Hematopoietic multipotent progenitor cell treated with erythropoietin and hydrocortisone succinate and interleukin-3 and kit ligand, for 4 days (in vitro differentiated cells): ENCODE measurements around the gene HK2.
"Not testable (repeated sequence)": the region's sequence is repeated elsewhere in the genome, so short reads cannot be mapped to it uniquely, and the experiment has no call there.

Source experiments
- DNase-seq: peaks from one replicate; pipeline ENCODE4 v3.0.0-alpha.2; 2015

Gene HK2

DNA sequence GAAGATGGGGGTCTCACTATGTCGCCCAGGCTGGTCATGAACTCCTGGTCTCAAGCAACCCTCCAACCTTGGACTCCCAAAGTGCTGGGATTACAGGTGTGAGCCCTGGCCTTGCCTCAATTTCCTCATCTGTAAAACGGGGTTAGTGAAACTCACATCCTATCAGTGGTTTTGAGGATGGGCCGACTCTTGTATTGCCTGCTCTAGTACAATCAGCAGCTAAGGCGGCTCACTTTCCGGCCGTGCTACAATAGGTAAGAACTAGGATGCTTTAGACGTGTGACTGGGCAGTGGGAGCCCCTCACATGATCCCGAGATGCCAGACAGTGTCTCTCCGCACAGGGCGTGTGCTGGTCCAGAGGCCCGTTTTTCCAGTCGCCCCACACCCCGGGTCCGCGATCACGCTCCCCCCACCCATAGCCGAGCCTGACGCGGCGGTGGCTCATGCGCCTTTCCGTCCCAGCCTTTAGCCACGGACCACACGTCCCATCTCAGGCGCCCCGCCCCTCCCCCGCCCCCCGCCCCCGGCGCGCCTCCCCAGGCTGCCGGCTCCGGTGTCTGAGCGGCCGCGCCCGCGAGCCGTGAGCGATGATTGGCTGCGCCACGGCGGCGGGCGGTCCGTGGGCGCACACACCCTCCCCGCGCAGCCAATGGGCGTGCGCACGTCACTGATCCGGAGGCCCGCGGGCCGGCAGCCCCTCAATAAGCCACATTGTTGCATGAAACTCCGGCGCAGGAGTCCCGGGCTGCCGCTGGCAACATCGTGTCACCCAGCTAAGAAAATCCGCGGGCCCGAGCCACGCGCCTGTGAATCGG, at the start of gene HK2:
Gene HK2 (plus strand): TSS at position 710 of the 816 bp plus-strand sequence. CDS start 454 bp downstream, outside the sequence.
- peak; percentile 97 for DNase-seq

DNA sequence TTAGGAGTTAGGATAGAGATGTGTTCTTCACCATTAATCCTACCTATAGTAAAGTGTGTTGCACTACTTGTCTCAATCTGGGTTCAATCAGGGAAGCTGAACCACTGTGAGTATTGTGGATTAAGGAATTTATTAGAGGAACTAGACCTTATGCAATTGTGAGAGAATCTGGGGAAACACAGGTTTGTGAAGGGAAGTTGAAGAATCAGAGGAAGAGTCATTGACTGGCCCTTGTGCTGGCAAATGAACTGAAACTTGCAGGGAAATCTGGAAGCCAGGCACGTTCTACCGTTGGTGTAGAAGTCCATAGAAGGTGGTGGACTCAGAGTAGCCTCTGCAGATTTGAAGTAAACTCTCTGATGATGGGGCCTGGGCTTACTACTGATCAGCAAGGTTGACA, 44.7 kb upstream of the HK2 start:
- DNase-seq, result no peak

DNA sequence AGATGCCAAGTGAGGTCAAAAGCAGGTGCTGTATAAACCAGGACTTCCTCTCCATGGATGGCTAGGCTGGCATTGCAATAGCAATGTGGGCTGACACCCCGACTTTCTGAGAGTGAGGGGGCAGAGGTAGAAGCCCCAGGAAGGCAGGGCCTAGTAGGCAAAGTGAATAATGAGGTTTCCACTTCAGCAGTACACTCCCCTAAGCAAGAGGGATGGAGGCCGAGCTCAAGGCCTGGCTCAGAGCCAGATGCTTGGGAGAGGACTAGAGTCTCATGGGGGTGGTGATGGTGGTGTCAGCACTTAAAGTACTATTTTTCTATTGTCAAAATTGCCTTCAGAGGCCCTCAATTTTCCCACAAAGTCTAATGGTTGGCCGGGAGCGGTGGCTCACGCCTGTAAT, 41.6 kb upstream of the HK2 start:
- DNase-seq, result no peak

DNA sequence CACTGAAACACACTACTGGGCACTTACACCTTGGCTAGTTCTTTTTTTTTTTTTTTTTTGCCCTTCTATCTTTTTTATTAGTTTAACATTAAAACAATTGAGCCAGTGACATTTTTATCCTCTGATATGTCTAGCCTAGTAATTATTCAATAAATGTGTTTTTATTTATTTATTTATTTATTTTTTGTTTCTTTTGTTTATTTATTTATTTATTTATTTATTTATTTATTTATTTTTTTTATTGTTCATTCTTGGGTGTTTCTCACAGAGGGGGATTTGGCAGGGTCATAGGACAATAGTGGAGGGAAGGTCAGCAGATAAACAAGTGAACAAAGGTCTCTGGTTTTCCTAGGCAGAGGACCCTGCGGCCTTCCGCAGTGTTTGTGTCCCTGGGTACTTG, 39.0 kb upstream of the HK2 start:
- DNase-seq, result not testable (repeated sequence)

DNA sequence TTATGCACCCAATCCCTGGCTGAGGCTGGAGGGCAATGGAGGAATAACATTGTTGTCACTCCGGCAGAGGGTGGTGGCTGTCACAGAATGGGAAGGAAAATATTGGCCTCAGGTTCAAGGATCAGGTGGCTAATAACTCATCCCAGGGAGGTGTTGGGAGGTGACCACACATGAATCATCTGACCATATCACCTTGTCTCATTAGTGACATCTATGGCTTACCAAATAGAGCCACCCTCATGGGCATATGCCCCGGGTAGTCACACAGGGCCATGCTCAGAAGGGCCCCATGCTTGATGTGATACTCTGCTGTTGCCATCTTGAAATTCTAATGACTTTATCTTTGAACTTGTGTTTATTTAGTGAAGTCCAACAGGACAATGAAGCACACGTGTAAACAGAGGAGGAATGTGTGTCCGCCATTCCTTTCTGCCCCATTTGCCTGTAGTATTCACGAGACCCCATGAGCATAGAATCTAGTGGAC, 27.5 kb upstream of the HK2 start:
- DNase-seq, result no peak

DNA sequence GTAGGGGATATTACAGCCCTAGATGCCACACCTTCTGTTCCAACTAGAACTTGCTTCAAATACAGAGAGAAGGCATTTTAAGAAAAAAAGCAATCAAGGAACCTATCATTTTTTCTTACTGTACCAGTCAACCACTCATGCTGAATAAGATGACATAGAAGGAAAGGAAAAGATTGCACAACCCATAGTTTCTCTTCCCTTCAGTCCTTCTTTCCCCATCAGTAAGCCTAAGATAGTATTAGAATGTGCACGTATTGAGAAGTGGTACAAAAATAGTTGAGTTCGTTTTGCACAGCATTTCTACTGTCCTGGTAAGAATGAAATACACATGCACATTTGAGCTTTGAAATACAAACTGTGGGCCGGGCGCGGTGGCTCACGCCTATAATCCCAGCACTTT, 27.0 kb upstream of the HK2 start:
- DNase-seq, result no peak

DNA sequence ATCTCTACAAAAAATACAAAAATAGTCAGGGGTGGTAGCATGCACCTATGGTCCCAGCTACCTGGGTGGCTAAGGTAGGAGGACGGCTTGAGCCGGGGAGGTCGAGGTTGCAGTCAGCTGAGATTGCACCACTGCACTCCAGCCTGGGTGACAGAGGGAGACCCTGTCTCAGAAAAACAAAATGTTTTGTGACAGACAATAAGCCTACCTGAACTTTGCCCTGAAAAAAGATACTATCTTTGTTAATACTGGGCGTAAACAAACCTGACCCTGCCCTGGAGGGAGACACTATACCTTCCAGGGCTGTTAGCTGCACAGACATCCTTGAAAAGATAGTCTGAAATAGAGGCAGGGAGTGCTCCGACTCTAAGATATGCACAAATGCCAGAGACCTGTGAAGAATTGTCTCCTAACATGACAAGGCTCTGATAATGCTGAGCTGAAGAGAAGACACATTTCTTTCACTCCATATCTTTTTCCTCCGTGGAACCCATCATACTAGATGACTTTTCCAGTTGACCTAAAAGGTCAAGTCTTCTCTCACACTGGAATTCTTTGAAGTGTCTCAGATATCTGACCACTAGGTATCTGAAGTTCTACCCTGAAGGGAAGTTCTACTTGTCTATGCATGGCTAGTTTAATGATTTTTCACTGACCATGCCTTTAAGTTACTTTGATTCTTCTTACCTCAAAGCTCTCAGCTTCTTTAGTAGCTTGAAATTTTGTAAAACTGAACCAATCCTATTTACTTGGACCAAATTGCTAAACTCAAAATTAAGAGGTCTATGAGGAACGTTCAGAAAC, 20.9 kb upstream of the HK2 start:
- DNase-seq, result no peak

DNA sequence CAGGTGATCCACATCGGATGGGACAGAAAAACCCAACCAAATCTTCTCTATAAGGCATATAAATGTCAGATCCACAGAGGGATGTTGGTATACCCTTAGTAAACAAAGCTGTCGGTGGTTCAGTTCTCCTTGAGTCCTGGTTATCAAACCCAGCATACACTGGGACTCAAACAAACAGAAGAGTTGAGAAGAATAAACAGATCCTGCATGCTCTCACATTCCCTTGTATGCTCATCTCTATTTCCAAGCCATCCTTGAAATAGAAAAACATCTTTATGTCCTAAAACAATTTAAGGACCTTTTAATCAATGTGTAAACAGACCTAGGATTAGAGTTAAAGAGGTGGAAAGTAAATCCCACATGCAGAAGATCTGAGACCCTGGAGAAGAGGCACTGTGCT, 19.8 kb upstream of the HK2 start:
- no peak for DNase-seq

DNA sequence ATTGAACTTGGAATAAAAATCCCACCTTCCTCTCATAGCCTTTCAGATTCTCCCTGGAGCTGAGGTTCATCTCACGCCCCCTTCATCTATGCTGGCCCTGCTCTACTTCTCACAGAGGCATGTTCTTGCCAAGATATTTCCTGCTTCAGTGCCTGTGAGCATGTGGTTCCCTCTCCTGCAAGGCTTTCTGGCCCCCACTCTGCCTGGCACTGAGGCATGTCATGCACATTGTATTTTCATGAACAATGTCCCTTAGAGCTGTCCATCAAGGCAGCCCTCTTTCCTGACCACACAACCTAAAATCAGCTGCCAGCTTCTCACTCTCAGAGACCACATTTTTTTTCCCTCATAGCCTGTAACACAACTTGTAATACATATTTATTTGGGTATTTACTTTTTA, 18.0 kb upstream of the HK2 start:
- peak; percentile 36 for DNase-seq

DNA sequence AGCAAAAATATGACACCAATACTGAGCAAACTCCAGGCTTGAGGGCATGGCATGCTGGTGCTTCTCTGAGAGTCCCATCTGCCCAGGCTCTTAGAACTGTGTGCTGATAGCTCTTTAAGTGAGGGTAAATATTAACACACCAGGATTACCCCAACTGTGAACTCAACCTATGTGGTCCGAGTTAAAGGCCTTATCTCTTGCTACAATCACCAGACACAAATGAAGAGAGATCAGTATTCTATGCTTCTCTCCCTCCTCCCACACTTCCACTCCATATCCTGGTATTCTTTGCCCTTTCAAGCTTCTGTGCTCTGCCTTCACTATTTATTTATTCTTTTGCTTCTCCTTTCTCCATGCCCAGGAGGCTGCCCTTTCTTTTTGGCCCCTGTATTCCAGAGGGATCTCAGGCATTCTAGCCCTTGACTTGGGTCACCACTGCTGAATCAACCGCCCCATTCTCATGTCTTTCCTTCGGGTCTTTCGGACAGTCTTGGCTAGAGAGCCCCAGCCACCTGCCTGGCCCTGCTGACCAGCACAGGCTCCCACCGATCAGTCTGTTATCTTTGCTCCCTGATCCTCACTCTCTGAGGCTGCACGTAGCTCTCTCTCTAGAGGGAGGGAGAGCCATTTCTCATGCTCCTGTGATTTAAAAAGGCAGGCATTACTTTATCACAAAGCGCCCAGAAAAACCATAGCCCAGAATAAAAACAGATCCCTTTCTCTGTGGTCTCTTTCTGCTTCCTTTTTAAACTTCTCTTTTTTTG, 17.2 kb upstream of the HK2 start:
- DNase-seq, result peak; percentile 82

DNA sequence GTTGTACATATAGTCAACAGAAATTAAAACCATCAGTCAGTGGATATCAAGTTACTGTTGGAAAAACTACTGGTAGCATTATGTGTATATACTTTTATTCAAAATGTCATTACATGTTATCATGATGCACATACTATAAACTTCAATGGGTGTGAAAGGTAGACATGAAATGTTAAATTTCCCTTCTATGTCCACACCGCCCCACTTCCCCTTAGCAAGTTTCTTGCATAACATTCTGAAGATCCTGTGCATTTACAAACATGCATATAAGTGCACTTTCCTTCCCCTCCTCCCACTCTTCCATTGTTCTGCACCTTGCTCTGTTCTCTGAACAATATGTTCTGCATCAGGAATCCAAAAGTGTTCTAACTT, 16.6 kb upstream of the HK2 start:
- peak; percentile 70 for DNase-seq

DNA sequence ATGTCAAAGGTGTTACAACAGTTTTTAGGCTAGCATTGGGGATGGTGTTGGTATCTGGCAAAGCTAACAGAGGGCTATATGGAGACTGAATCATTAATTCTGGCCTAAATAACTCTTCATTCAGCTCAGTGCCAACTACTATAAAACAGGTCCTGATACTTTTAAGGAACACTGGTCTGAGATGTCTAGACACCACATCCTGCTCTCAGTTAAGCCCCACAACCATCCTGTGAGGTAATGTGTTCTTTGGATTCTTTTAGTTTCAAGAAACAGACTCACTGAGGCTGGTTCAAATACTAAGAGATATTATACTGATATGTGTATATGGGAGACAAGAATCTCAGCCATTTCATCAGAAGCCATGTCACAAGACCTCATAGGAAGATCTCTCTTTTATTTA, 14.2 kb upstream of the HK2 start:
- DNase-seq, result no peak

DNA sequence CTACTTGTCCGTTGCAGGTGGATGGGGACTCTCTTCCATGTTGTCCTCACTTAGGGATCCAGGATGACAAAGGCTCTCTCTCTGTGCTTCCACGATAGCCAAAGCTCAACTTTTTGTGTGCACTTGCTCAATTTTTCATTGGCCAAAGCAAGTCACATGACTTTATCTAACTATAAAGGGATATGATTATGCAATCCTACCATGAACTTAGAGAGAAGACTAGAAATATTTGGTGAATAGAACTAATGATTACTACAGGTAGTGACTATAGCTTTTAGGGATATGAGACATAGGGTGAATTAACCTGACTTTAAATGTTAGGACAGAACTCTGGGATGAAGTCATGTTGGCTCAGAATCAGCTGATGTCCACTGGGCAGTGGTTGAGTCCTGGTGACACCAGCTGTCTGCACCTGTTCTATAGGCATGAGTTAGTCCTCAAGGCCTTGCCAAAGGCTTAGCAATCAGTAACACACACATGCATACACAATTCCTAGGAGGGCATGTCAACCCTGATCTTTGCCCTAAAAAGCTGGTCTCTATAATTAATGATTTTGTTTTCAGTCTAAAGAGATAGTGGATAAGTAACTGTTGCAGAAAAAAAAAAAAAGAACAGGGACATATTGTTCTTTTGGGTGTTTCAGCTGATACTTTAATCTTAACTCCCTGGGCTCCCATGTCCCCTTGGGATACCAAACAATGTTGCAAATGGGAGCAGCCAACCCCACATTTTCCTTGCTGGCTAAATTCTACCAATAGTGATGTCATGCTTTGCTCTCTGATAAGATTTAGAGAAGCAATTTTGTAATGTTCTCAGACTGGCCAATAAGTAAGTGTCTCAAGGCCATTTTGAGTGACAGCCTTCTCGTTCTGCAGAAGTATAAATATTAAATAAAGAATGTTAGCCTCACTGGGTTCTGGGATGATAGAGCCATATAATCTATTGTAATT, 12.5 kb upstream of the HK2 start:
- no peak for DNase-seq

DNA sequence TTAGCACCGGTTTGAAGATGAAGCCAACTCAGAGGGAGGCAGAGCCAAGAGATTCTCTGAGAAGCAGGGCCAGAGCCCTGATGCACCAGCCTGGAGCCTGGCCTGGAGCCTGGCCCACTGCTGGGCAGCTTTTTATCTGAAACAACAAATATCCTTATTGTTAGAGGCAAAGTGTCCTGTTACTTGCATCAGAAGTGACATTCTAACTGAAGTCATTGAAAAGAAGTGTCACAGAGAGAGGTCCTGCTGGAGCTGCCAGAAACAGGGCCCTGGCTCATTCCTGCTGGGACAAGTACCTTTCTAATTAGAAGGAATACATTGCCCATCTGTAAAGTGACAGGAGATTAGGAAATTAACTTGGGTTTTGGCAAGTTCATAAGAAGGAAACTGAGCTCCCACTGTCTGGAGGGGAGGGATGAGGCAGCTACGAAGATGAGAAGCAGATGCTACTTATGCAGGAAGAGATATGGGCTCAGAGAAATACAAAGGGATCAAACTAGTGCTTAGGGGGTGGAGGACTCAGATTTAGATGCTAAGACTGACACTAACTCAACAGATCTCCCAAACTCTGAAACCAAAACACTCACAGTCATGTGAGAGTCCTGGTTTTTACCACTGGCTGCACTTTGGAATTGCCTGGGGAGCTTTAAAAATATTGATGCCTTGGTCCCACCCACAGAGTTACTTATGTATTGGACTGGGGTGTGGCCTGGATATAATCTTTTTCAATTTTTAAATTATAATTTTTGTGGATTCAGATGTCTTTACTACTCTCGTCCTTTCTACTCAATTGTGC, 11.0 kb upstream of the HK2 start:
- no peak for DNase-seq

DNA sequence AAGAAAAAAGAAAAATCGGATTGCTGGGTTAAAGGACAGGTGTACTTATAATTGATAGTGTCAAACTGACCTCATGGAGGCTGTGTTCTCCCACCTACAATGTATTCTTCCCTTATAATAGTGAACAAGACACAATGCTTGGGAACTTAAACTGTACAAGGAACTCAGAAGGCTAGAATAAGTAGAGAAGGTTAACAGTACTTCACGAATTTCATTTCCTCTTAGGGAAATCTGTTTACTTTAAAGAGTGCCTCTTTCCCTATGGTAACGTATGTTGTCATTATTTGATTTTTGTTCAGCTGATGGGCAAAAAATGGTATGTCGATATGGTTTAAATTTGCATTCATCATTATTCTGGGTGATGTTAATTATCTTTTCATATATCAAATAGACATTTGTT, 9.2 kb upstream of the HK2 start:
- no peak for DNase-seq

DNA sequence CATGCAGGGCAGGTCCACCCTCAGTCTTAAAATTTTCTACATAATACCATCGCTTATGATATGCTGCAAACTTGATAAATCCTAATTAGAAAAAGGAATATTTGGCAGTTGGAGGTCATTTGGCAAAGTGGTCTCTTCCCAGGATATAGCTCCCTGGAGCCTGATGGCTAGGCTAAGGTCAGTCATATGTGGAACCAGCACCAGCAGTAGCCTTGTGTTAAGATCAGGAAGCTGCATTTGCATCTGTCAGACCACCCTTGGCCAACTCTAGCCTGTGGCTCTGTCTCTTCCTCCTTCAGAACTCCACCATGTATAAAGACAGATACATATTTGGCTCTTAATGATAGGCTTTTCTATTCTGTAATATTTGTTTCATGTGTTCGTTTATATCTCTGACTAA, 5.4 kb upstream of the HK2 start:
- no peak for DNase-seq

DNA sequence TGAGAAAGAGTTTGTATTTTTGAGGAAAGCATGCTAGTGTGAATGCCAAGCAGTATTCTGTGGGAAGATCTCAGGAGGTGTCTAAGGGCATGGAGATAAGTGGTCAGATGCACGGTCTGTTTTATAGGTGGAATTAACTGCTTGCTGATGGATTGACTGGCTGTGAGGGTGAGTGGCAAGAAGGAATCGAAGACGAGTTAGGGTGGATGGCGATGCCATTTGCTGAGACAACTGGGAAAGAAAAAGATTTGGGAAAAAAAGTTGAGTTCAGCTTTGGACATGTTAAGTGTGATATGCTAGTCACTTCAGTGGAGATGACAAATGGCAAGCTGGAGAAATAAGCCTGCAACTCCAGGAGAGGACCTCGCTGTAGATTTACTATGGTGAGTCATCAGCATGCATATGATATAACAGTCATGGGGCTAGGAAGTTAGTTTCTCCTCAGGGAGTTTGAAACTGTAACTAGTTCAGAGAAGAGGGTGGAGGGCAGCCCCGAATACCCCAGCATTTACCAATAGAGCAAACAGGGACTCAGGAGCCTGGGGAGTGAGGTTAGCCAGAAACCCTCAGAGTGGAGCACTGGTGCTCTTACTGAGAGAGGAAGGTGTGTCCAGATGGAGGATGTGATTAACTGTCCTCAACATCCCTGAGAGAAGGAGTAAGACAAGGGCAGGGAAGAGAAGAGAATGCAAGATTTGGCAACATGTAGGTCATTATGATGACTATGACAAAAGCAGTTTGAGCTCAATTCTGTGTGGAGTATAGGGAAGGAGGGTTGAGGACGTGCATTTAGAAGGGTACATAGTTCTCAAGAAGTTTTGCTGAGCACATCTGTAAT, 2.0 kb upstream of the HK2 start:
- peak; percentile 70 for DNase-seq

DNA sequence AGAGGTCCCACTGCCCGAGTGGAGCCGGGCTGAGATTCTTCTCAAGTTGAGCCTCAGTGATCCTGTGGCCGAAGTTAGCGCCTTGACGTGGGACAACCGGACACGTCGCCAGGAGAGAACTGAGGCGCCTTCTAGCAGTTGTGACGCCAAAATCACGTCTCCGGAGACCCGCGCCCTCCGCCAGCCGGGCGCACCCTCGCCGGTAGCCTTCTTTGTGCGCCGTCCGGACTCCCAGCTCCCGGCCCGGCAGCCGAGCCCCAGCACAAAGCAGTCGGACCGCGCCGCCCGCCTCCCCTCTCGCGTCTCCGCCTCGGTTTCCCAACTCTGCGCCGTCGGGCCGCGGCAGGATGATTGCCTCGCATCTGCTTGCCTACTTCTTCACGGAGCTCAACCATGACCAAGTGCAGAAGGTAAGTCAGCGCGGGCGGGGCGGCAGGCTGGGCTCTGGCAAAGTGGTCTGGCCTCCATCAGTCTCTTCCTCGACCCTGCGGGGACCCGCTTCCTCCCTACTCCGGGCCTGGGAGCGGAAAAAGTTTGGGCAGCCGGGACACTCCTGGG, 386 bp downstream of the HK2 start:
- DNase-seq, result peak; percentile 43

DNA sequence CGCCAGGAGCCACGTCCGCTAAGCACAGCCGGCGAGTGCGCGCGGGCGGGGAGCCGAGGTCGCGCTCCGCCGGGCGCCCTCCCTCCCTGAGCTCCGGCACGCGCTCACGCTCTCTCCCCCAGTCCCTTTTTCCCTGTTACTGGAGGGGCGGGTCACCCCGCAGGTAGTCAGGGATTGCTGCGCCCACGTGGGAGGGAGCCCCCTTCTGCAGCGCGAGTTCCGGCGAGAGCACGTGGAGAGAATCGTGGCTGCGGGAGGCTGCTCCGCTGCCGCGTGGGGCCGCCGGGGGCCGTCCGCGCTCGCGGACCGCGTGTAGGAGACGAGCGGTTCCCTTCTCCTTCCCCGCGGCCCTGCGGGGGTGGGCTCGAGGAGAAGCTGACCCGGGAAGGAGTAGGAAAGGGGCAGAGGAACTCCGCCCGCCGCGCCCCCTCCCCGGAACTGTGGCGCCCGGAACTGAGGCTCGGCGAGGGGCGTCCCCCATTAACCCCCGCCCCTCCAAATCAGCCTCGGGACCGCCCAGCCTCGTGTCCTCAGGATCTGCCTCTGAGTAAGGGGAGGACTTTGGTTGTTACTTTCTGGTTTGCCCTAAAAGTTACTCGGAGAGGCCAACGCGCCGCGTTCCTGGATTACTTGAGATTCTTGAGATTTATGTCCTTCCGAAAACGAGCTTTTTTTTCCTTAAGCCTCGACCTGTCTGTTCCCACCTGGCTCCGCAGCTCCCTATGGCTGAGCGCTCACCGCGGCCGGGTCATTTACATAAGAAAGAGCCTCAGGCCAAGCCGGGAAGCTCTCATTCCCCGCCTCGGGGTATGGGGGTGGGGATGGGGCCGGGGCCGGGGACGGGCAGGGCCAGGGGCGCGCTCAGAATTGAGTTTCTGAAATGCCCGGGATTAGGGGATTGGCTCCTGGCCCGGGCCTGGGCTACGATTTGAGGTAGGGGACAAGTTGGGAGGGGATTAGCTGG, 1.1 kb downstream of the HK2 start:
- peak; percentile 93 for DNase-seq
